Vagina (tissue), 2 donors: ENCODE measurements around the gene BFAR. TPM values are rescaled to one million over a fixed set of nuclear protein-coding genes. Genes with fewer than 3 reads are reported as not detected.

Experiments
- DNase-seq, 2 donors: peaks; one replicate each; pipeline ENCODE4 v3.0.0-alpha.2; 2017; ENCODE audit errors: extremely low spot score in 2 of 2
- H3K27ac ChIP-seq: fragments of 200-600 bp; sonication (generic); one replicate; pipeline ENCODE4 v1.5.1; 2019
- H3K27me3 ChIP-seq: fragments of 200-600 bp; sonication (generic); one replicate; pipeline ENCODE4 v1.5.1; 2019
- H3K36me3 ChIP-seq, 2 donors: fragments of 200-600 bp; sonication (generic); one replicate each; pipeline ENCODE4 v1.5.1; 2017 to 2019
- H3K4me1 ChIP-seq: fragments of 200-600 bp; sonication (generic); one replicate; pipeline ENCODE4 v1.5.1; 2019
- H3K4me3 ChIP-seq, 2 donors: fragments of 200-600 bp; sonication (generic); 1 replicate in 1 of 2; 2 replicates in 1 of 2; pipeline ENCODE4 v1.5.1; 2016 to 2019
- H3K9me3 ChIP-seq: fragments of 200-600 bp; sonication (generic); one replicate; pipeline ENCODE4 v1.5.1; 2019
- POLR2A ChIP-seq, 2 donors: fragments of 450-650 bp; IDR thresholded peaks; one replicate each; pipeline ENCODE4 v1.6.1; 2017; ENCODE audit warnings: antibody characterized with exemption in 2 of 2, mild to moderate bottlenecking in 2 of 2, moderate library complexity in 2 of 2
- POLR2AphosphoS5 ChIP-seq, 2 donors: sonication (generic); formaldehyde crosslinking; IDR thresholded peaks; one replicate each; pipeline ENCODE4 v1.9.0; 2017; ENCODE audit warnings: antibody characterized with exemption in 2 of 2, mild to moderate bottlenecking in 2 of 2, low read depth in 1 of 2; ENCODE audit not compliant: insufficient read depth in 1 of 2
- intact Hi-C: fragments of 100-400 bp; cut with DNase I; formaldehyde crosslinking; loops from one replicate; pipeline ENCODE4 v1.15.1; 2023
- total RNA-seq: library from RNA; depleted of rRNA; stranded (reverse); fragments of >200 nt; gene quantifications from one replicate; pipeline ENCODE4 v1.2.3, GENCODE V29; 2016
- TF ChIP-seq, protein P1 (sequence below), 3 experiments: fragments of 450-650 bp in 2 of 3; fragments of 200-600 bp in 1 of 3; sonication (generic) in 1 of 3; IDR thresholded peaks; one replicate each; pipeline ENCODE4 v1.5.1; 2017 to 2019; ENCODE audit warnings: antibody characterized with exemption in 3 of 3, mild to moderate bottlenecking in 2 of 3, moderate library complexity in 2 of 3

BFAR gene
- total RNA-seq, 1 donor from 2014 or later: 44.4 TPM

DNA sequence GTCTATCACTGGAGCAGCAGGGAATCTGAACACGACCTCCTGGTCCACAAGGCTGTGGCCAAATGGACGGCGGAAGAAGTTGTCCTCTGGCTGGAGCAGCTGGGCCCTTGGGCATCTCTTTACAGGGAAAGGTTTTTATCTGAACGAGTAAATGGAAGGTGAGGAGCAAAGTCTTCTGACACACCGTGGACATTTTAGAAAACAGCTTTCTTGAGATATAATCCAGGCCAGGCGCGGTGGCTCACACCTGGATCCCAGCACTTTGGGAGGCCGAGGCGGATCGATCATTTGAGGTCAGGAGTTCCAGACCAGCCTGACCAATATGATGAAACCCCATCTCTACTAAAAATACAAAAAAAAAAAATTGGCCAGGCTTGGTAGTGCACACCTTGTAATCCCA is 17.1 kb downstream of the BFAR start:
- no peak overlapping the region for H3K4me3 ChIP-seq
- DNase-seq: no peak
- TF ChIP-seq POLR2AphosphoS5 (IDR thresholded peaks at IDR 0.05; ENCODE audit: insufficient read depth in 1 of 2, low read depth in 1 of 2) (no peak), POLR2A (IDR thresholded peaks at IDR 0.05) (no peak)
- TF ChIP-seq, protein P1, sequence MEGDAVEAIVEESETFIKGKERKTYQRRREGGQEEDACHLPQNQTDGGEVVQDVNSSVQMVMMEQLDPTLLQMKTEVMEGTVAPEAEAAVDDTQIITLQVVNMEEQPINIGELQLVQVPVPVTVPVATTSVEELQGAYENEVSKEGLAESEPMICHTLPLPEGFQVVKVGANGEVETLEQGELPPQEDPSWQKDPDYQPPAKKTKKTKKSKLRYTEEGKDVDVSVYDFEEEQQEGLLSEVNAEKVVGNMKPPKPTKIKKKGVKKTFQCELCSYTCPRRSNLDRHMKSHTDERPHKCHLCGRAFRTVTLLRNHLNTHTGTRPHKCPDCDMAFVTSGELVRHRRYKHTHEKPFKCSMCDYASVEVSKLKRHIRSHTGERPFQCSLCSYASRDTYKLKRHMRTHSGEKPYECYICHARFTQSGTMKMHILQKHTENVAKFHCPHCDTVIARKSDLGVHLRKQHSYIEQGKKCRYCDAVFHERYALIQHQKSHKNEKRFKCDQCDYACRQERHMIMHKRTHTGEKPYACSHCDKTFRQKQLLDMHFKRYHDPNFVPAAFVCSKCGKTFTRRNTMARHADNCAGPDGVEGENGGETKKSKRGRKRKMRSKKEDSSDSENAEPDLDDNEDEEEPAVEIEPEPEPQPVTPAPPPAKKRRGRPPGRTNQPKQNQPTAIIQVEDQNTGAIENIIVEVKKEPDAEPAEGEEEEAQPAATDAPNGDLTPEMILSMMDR (IDR thresholded peaks at IDR 0.05): no peak
- peaks cover 0 to 53% of the 10 kb centered on the region in 2 donors for H3K36me3 ChIP-seq
- no peaks in the 10 kb centered on the region for H3K9me3 ChIP-seq
- H3K4me1 ChIP-seq: no peaks in the 10 kb centered on the region
- no peaks in the 10 kb centered on the region for H3K27me3 ChIP-seq
- intact Hi-C loops: no loop called here
- H3K27ac ChIP-seq: no peak overlapping the region

DNA sequence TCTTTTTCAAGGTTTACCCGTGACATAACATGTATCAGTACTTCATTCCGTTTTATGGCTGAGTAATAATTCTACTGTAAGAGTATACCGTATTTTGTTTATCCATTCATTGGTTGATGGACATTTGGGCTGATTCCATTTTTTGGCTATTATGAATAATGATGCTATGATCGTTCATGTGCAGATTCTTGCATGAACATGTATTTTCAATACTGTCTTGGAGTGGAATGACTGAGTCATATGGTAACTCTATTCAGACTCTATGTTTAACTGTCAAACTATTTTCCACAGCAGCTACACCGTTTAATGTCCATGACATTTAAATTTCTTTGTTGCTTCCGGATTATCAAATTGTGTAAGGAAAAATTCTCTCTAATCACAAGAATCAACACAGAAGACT is 17.9 kb downstream of the BFAR start:
- H3K4me1 ChIP-seq: no peaks in the 10 kb centered on the region
- H3K9me3 ChIP-seq: no peaks in the 10 kb centered on the region
- no peaks in the 10 kb centered on the region for H3K27me3 ChIP-seq
- intact Hi-C loops: no loop called here
- DNase-seq: no peak
- H3K36me3 ChIP-seq: peaks cover 0 to 49% of the 10 kb centered on the region in 2 donors
- H3K4me3 ChIP-seq: no peak overlapping the region
- H3K27ac ChIP-seq: no peak overlapping the region
- TF ChIP-seq POLR2AphosphoS5 (IDR thresholded peaks at IDR 0.05; ENCODE audit: insufficient read depth in 1 of 2, low read depth in 1 of 2) (no peak), POLR2A (IDR thresholded peaks at IDR 0.05) (no peak)

DNA sequence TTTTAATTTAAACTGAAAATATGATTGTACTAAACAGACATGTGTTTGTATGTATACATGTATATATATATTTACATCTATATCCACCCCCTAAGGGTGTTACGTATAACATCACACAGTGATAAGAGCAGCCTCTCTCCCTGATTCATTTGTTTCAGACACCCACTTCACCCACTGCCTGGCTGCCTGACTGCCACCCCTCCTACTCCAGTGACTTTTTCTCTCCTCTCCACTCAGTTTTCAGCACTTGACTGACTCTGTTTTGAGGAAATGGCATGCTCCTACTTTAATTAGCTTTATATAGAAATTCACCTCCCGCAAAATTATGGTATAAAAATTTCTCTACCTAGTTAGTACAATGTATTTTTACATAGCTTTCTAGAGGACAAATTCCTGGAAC is 20.0 kb downstream of the BFAR start:
- intact Hi-C loops: no loop called here
- no peak for DNase-seq
- no peak overlapping the region for H3K27ac ChIP-seq
- no peak overlapping the region for H3K4me3 ChIP-seq
- H3K36me3 ChIP-seq: peaks cover 0 to 48% of the 10 kb centered on the region in 2 donors
- TF ChIP-seq POLR2A (IDR thresholded peaks at IDR 0.05) (no peak), POLR2AphosphoS5 (IDR thresholded peaks at IDR 0.05; ENCODE audit: insufficient read depth in 1 of 2, low read depth in 1 of 2) (no peak)
- TF ChIP-seq, protein P1 (IDR thresholded peaks at IDR 0.05): no peak
- no peaks in the 10 kb centered on the region for H3K9me3 ChIP-seq
- no peaks in the 10 kb centered on the region for H3K27me3 ChIP-seq
- H3K4me1 ChIP-seq: no peaks in the 10 kb centered on the region

DNA sequence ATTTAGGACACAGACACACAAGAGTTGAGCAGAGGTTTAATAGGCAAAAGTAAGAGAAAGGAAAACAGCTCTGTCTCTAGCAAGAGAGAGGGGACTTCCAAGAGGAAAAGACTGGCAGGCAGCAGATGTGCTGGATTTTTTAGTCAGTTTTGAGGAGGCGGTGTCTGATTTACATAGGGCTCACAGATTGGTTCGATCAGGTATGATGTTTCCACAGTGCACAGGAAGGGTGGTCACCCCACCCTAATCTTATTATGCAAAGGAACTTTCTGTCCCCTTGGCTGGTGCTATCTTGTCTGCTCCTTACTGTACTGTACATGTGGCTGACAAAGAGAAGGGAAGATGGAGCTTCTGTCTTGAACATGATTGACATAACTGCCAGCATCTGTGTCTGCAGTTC is 25.3 kb downstream of the BFAR start:
- intact Hi-C loops: no loop called here
- no peak for DNase-seq
- no peak overlapping the region for H3K27ac ChIP-seq
- peaks cover under 1 to 65% of the 10 kb centered on the region in 2 donors for H3K36me3 ChIP-seq
- TF ChIP-seq, protein P1 (IDR thresholded peaks at IDR 0.05): no peak
- no peak for TF ChIP-seq POLR2AphosphoS5 (IDR thresholded peaks at IDR 0.05; ENCODE audit: insufficient read depth in 1 of 2, low read depth in 1 of 2)
- TF ChIP-seq POLR2A (IDR thresholded peaks at IDR 0.05): no peak
- H3K4me1 ChIP-seq: no peaks in the 10 kb centered on the region
- no peaks in the 10 kb centered on the region for H3K9me3 ChIP-seq
- no peak overlapping the region for H3K4me3 ChIP-seq
- no peaks in the 10 kb centered on the region for H3K27me3 ChIP-seq

DNA sequence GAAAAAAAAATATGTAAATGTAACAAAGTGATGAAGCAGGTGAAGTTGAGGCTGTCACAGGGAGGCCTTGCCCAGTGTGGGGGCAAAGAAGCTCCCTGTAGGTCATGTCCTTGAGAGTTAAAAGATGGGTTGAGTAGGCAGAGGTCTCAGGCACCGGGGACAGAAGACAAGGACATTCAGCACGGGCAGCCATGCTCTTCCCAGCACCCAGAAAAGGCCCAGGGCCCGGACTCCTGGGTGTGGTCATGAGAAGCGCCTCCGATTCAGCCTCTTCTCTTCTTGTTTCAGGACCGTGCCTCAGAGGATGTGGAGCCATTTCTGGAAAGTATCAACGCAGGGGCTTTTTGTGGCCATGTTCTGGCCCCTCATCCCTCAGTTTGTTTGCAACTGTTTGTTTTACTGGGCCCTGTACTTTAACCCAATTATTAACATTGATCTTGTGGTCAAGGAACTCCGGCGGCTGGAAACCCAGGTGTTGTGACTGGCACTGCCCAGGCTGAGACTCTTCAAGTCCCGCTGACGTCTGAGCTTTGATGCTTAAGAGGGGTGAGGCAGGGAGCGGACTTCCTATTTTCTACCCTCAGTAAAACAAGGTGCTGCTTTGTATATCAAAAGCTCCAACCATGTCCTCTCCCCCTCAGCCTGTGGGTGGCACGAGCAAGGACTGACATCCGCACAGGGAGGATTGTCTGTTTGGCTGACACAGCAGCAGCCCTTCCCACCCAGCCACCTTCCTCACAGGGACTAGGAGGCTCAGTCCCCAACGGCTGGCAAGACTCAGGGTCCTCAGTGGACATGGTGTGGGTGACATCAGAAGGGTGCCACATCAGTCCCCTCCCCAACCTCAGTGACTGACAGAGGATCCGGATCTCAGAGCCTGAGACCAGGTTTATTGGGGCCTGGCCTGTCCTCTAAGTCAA is 34.9 kb downstream of the BFAR start:
- H3K36me3 ChIP-seq: peaks cover 5 to 52% of the 10 kb centered on the region in 2 donors
- no peak overlapping the region for H3K27ac ChIP-seq
- TF ChIP-seq POLR2A (IDR thresholded peaks at IDR 0.05) (no peak), POLR2AphosphoS5 (IDR thresholded peaks at IDR 0.05; ENCODE audit: insufficient read depth in 1 of 2, low read depth in 1 of 2) (no peak)
- TF ChIP-seq, protein P1 (IDR thresholded peaks at IDR 0.05): no peak
- H3K4me3 ChIP-seq: no peak overlapping the region
- intact Hi-C loops: no loop called here
- H3K9me3 ChIP-seq: no peaks in the 10 kb centered on the region
- DNase-seq: no peak
- no peaks in the 10 kb centered on the region for H3K4me1 ChIP-seq
- no peaks in the 10 kb centered on the region for H3K27me3 ChIP-seq
